Ovary (tissue), 3 donors: Measurements from ENCODE around the gene PLCB1.

Experiments used
- CTCF ChIP-seq, 3 donors: fragments of 450-650 bp in 2 of 3; fragments of 200-600 bp in 1 of 3; IDR thresholded peaks; one replicate each; pipeline versions ENCODE4 v1.5.1 to v1.8.0; 2016 to 2022; ENCODE audit warnings: antibody characterized with exemption in 3 of 3, mild to moderate bottlenecking in 1 of 3
- POLR2A ChIP-seq: fragments of 450-650 bp; IDR thresholded peaks from one replicate; pipeline ENCODE4 v1.6.1; 2017; ENCODE audit warnings: antibody characterized with exemption, mild to moderate bottlenecking, moderate library complexity
- donor health status: DM: no; HTN: no; CAD: no.

GRCh38 chr20:8749986-8750385, 617.9 kb downstream of the PLCB1 start:
- no peak for TF ChIP-seq POLR2A
- TF ChIP-seq CTCF (IDR thresholded peaks at IDR 0.05), result no peak
